Stimulated activated CD8-positive, alpha-beta memory T cell treated with anti-CD3 and anti-CD28 coated beads, Interleukin-7, amount 100 ng/mL, for 24 hours (primary cell): Measurements from ENCODE around the gene LRRC4.

Source experiments
- DNase-seq: peaks from one replicate; pipeline ENCODE4 v3.0.0-alpha.2; 2020; ENCODE audit warnings: low read depth

Gene LRRC4

GRCh38 chr7:128030654-128031611 lies at the start of gene LRRC4:
Gene LRRC4, minus strand, starts transcription at chr7:128031437. Its CDS starts 797 bp downstream, at chr7:128030640.
- no peak for DNase-seq

GRCh38 chr7:128080169-128080568 lies 48.9 kb upstream of the LRRC4 start:
- DNase-seq: no peak

DNA sequence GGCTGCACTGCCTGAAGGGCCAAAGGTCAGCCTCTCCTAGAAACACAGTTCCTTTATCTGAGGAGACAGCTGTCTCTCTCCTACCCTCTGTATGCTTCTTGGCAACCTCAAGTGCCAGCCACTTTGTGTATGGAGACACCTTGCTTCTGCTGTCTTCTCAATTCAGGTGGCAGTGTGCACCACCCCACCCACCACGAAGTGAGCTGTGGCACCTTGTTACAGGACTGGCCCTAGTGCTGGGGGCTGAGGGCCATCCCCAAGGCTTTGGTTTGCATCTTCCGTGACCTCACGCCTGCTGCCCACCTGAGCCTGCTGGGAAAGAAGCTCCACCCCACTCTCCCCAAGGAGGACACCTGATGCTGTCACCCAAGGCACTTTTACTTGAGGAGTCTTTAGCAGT lies 47.1 kb upstream of the LRRC4 start:
- no peak for DNase-seq

DNA sequence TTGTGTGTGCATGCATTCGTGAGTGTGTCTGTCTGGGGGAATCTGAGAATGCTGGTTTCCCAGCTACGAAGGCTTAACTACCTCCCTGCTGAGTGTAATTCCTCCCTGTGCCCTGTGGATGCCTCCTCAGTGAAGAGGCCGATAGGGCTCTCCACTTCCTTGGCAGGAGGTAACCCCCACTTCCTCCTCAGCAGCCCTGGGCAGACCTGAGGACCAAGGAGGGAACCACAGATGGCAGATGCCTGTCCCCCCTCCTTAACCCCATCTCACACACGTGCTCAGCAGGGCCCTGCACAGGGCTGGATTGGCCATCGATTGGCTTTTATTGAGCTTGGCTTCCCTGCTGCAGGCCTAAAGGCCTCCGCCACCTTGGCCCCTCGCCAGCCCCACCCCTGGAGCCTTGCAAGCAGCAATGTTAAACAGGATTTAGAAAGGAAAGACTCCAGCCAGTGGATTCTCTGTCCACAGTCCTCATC lies 45.6 kb upstream of the LRRC4 start:
- no peak for DNase-seq

GRCh38 chr7:128076196-128076795 lies 45.1 kb upstream of the LRRC4 start:
- no peak for DNase-seq

GRCh38 chr7:128075242-128076095 lies 44.2 kb upstream of the LRRC4 start:
- DNase-seq: no peak

DNA sequence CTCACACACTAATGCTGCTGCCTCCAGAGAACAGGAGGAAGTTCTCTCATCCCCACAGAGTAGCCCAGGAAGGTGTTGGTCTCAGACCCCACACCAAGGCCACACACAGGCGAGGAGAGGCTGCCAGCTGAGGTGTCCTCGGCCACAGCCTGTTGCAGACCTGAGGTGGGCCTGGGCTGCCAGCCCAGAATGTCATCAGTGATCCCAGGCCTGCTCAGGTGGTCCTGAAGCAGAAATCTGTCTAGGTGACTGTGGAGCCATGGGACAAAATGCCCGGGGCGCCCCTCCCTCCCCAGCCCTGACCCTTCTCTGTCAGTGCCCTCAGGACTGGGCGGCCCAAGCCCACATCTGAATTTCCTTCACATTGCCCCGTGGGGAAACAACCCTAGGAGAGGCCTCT lies 43.5 kb upstream of the LRRC4 start:
- DNase-seq: no peak

GRCh38 chr7:128074336-128074735 lies 43.1 kb upstream of the LRRC4 start:
- no peak for DNase-seq

DNA sequence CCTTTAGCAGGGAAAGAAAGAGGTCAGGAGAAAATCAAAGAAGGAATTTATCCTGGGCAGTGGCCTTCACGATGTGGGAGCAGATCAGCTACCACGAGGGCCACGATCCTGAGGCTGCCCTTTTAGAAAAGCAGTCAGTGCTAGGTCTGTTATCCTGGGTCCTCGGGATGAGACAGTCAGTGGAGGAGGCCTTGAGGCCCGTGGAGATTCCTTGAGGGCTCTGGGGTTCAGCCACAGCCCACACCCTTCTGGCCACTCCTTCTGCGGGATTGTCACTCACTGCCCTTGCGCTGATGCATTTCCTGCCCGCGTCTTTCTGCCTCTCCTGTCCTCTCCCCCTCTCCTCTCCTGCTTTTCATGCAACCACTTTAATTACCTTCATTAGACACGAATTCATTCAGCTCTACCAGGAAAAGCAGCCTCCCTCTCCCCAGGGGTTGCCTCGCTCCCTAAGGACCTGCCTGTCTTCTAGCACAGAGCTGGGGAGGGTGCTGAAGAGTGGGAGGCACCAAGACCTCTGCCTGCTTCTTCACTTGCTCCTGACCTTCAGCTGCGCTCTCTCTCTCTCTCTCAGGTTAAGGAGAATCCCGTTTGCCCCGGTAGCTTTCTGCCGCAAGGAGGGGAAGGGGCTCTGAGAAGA lies 42.6 kb upstream of the LRRC4 start:
- no peak for DNase-seq

DNA sequence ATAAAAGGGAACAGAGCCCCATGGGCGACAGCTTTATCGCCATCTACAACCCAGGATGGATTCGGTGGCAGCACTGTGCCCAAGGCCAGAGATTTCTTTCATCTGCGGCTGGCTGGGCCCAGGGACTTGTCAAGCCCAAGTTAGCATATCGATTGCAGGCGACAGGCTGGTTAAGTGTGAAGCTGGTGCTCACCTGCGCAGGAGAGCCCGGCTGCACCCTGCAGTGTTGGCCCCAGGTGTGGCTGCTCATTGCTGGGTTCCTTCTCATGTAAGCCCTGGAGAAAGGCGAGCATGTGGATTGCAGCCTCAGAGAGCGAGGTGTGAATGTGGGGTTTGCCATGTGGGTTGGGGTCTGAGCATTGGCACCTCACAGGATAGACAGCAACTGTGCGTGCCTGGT lies 40.6 kb upstream of the LRRC4 start:
- no peak for DNase-seq

DNA sequence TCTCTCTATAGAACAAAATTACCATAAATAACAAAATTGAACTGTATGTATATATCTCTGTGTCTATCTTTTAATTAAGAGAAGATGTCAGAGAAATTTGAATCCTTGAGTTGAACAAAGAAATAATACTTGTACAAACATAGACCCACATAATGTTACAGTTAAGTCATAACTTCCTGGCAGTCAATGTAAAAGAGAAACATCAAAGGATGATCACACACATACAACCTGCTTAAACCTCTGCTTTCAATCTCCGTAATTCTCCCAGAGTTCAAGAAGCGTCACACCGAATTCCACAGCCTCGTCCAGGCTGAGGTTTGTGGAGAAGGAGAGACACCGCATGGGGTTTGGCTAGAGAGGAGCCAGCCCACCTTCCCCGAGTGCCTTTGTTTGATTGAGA lies 40.1 kb upstream of the LRRC4 start:
- no peak for DNase-seq

GRCh38 chr7:128069373-128070364 lies 38.4 kb upstream of the LRRC4 start:
- DNase-seq: no peak

DNA sequence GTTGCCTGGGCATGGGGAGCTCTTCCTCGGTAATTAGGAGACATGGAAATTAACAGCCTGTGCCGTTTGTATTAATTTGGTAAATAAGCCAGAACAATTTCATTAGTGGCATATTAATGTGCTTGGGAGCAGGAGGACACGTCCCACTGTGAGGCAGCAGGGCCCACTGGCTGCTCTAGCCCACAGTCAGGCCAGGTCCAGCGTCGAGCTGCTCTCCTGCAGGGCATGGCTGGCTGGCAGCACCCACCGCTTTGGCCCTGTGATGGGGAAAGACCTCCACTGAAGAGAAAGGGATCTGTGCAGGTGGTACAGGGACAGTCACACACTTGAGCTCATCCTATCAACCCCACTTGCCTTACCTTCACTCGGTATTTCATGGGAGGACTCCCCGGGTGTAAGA lies 37.5 kb upstream of the LRRC4 start:
- no peak for DNase-seq

DNA sequence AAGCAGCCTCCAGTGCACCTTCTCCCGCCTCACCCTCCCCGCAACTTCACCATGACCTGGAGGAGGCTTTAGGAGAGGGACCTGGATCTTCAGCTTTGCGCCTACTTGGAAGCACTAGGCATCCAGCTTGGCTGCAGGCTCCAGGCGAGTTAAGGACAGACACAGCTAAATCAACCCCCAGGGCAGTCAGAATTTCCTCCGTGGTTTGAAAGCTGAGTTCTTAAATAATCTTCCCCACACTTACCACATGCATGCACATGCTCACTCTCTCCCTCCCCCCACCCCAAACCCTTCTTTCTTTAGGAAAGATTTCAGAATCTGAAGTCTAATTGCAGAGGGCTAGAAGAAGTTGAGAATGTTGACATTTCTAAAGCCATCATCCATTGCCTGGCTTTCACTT lies 36.7 kb upstream of the LRRC4 start:
- no peak for DNase-seq

DNA sequence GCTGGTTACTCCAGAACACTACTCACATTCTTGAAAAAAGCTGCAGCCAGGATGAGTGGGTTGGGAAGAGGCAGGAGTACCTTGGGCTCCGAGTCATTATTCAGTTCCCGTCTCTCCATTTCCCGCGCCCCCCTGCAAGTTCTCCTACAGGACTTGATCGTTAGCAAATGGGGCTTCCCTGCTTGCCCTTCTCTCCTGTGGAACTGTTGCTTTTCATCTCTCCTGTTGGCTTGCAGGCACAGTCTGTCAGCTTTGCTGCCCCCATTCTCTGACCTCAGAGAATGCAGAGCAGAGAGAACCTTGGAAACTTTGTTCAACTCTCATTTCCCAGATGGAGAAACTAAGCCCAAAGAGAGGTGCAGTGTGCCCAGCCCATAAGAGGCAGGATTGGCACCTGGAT lies 35.6 kb upstream of the LRRC4 start:
- DNase-seq: no peak

GRCh38 chr7:128066395-128066794 lies 35.2 kb upstream of the LRRC4 start:
- DNase-seq: no peak

DNA sequence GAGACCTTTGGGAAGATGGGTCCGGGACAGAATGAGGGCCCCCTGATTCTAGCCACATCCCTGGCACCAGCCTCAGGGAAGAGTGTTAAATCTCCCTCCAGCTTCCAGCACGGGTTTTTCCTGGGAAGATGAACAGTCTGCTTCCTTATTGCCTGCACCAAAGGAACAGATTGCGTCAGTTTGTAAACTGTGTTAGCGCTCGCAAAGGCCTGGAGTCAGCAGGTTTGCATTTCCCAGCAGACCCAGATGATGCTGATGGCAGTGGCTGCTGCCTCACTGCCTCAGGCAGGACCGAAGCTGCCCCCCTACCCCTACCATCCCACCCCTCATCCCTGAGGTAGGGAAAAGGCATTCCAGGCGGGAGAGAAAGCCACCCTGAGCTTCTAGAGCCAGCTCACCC lies 34.6 kb upstream of the LRRC4 start:
- DNase-seq: no peak

- no peak for DNase-seq
These were observed 31.9 kb upstream of the LRRC4 start for GRCh38 chr7:128063088-128063487.

- DNase-seq: no peak
These were observed 28.8 kb upstream of the LRRC4 start for GRCh38 chr7:128060018-128060417.

DNA sequence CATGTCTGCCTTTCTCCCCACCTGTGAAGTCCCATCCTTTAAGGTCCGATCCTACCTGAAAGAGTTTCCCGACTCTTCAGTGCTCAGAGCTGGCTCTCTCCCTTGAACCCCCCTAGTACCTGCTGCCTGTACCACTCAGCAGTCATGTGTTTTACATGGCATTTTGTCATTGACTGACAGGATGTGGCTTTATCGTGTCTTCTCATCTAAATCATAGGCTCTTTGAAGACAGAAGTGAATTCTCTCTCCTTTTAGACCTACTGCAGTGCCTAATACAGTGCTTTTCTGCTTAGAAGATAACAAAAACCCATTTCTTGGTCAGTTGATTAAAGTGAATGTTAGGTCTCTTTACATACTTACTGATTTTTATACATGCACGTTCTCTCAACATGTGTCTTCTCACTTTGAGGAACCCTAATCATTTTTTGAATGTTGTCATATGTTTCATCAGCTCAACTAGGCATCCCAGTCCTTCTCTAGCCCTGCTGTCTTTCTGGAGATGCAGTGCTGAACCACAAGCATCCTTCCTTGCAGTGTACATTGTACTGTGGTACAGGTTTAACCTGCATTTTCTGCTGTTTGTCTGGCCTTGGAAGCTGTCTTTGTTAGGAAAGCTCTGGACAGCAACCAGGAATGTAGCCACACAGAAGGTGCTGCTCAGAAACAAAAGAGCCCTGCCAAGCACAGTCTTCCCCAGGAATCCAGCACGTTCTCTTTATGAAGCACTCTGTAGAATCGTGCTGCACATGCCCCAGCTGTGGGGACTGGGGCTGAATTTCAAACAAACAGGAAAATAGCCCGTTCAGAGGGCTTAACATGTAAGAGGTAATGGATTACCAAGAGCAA lies 28.1 kb upstream of the LRRC4 start:
- no peak for DNase-seq
